HG02852 (cell line): ENCODE results near the gene NUDT3.
"Not testable (repeated sequence)": the region's sequence is repeated elsewhere in the genome, so short reads cannot be mapped to it uniquely, and the experiment has no call there.

Source experiments
- ATAC-seq: cut with Tn5 transposase; IDR thresholded peaks from one replicate; pipeline ENCODE4 v1.9.1; 2021; ENCODE audit warnings: mild to moderate bottlenecking, moderate library complexity; ENCODE audit not compliant: unreplicated experiment

NUDT3 gene

DNA sequence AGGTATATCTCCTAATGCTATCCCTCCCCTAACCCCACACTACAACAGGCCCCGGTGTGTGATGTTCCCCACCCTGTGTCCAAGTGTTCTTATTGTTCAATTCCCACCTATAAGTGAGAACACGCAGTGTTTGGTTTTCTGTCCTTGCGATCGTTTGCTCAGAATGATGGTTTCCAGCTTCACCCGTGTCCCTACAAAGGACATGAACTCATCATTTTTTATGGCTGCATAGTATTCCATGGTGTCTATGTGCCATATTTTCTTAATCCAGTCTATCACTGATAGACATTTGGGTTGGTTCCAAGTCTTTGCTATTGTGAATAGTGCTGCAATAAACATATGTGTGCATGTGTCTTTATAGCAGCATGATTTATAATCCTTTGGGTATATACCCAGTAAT, 20.6 kb downstream of the NUDT3 start:
- not testable (repeated sequence) for ATAC-seq

GRCh38 chr6:34370361-34370760, 22.1 kb downstream of the NUDT3 start:
- no peak for ATAC-seq

DNA sequence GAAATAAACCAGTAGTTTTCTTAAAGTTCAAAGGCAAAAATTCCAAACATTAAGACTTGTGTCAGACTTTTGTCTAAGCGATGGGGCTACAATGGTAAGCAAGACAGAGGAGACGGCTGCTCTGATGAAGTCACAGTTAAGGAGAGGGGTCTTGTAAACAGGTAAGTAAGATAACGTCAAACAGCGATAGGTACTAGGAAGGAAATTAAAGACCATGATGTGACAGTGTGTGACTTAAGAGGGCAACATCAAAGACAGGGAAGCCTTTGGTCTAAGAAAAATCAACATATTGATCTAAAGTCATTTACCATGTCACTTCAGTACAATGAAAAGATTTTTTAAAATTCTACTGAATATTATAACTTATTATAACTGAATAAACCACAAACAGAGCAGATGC, 23.1 kb downstream of the NUDT3 start:
- ATAC-seq, result no peak

DNA sequence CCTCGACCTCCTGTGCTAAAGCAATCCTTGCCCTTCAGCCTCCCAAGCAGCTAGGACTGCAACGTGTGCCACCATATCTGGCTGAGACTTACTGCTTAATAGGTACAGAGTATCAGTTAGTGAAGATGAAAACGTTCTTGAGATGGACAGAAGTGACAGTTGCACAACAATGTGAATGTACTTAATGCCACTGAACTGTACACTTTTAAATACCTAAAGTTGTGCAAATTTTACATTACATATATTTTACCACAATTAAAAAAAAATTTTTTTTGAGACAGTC, 25.9 kb downstream of the NUDT3 start:
- no peak for ATAC-seq

- not testable (repeated sequence) for ATAC-seq
These were observed 26.5 kb downstream of the NUDT3 start for GRCh38 chr6:34365781-34366638.

DNA sequence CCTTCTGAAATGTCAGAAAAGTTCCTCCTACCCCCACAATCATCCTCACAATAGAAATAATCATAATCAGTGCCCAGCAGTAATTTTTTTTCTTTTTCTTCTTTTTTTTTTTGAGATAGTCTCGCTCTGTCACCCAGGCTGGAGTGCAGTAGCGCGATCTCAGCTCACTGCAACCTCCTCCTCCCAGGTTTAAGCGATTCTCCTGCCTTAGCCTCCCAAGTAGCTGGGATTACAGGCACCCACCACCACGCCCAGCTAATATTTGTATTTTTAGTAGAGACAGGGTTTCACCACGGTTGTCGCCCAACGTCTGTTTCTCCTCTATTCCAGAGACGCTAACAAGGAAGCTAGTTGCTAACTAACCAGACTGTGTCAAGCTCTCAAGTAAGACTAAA, 28.8 kb downstream of the NUDT3 start:
- not testable (repeated sequence) for ATAC-seq

GRCh38 chr6:34362909-34363680, 29.4 kb downstream of the NUDT3 start:
- no peak for ATAC-seq

DNA sequence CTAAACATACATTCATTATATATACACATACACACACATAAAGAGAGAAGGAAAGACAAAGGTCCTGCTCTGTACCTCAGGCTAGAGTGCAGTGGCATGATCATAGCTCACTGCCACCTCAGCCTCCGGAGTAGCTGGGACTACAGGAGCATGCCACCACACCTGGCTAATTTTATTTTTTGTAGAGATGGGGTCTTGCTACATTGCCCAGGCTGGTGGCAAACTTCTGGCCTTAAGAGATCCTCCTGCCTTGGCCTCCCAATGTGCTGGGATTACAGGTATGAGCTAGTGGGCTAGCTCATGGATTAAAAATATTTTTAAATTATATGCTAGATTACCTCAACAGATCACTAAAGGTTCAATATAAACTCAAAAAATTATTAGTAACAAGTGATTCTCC, 30.3 kb downstream of the NUDT3 start:
- ATAC-seq, result no peak

DNA sequence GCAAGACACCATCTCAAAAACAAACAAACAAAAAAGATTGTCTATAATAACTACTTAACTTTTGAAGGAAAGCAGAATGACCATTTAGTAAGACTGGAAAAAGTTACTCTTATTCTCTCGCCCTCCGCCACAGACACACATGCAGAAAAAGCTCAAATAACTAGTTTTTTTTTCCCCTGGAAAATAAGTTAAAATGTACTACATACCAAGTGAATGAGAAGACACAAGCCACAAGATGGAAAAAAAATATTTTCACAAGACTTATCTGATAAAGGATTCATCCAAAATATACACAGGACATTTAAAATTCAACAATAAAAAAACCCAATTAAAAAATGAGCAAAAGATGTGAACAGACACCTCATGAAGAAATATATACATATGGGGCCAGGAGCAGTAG, 31.9 kb downstream of the NUDT3 start:
- ATAC-seq, result no peak

- no peak for ATAC-seq
These were observed 32.9 kb downstream of the NUDT3 start for GRCh38 chr6:34359418-34360158.

GRCh38 chr6:34358389-34358905, 34.0 kb downstream of the NUDT3 start:
- no peak for ATAC-seq

GRCh38 chr6:34357937-34358336, 34.5 kb downstream of the NUDT3 start:
- no peak for ATAC-seq

GRCh38 chr6:34355889-34356288, 36.6 kb downstream of the NUDT3 start:
- ATAC-seq, result no peak

- ATAC-seq, result not testable (repeated sequence)
These were observed 38.2 kb downstream of the NUDT3 start for GRCh38 chr6:34354230-34354629.

- not testable (repeated sequence) for ATAC-seq
These were observed 38.9 kb downstream of the NUDT3 start for GRCh38 chr6:34353530-34353929.

DNA sequence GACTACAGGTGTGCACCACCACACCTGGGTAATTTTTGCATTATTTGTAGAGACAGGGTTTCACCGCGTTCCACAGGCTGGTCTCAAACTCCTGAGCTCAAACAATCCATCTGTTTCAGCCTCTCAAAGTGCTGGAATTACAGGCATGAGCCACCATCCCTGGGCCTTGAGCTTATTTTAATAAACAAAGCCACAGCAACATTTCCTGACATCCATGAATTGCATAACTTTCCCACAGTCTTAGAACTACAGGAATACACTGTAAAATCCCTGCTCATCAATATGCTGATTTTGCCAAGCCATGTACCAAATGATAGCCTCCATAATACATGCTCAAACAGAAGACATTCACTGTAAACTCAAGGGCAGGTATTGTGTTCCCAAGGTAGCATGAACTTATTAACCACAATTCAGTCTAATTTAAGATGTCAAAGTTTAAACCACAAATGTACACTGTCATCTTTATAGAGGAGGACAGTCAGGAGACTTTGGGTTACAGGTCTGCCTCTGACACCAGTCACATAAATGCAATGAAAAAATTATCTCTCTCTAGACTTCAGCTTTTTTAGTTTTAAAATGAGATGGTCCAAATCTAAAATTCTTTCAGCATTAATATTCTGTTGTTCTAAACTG, 40.0 kb downstream of the NUDT3 start:
- no peak for ATAC-seq

GRCh38 chr6:34350934-34351217, 41.6 kb downstream of the NUDT3 start:
- no peak for ATAC-seq

GRCh38 chr6:34350137-34350933, 42.1 kb downstream of the NUDT3 start:
- ATAC-seq, result no peak

- no peak for ATAC-seq
These were observed 43.3 kb downstream of the NUDT3 start for GRCh38 chr6:34349211-34349610.

GRCh38 chr6:34347303-34347702, 45.2 kb downstream of the NUDT3 start:
- ATAC-seq, result no peak
